DOHH2 (cell line): Measurements from ENCODE around the gene SPATA6.
"Not testable (repeated sequence)": the region's sequence is repeated elsewhere in the genome, so short reads cannot be mapped to it uniquely, and the experiment has no call there.

Experiments used
- H3F3A ChIP-seq: fragments of 200-600 bp; sonication (generic), shearing (Covaris generic); 2 replicates; pipeline ENCODE4 v1.6.0; 2016; ENCODE audit warnings: antibody characterized with exemption, mild to moderate bottlenecking; ENCODE audit not compliant: control insufficient read depth, insufficient read depth
- H3K27ac ChIP-seq: fragments of 200-600 bp; sonication (generic); 2 replicates; pipeline ENCODE4 v1.5.1; 2014; ENCODE audit warnings: low read depth, mild to moderate bottlenecking, low read length, moderate library complexity
- H3K27me3 ChIP-seq: fragments of 200-600 bp; sonication (generic); 2 replicates; pipeline ENCODE4 v1.6.1; 2014; ENCODE audit warnings: mild to moderate bottlenecking, low read length, mixed read lengths; ENCODE audit not compliant: control insufficient read depth
- H3K36me3 ChIP-seq: fragments of 200-600 bp; sonication (generic); 2 replicates; pipeline ENCODE4 v1.6.1; 2014; ENCODE audit warnings: mild to moderate bottlenecking, low read length, moderate library complexity, mixed read lengths; ENCODE audit not compliant: control insufficient read depth
- H3K4me1 ChIP-seq: fragments of 200-600 bp; sonication (generic); 2 replicates; pipeline ENCODE4 v1.6.1; 2014; ENCODE audit warnings: mild to moderate bottlenecking, low read length, mixed read lengths; ENCODE audit not compliant: control insufficient read depth
- H3K4me2 ChIP-seq: fragments of 200-600 bp; sonication (generic); 2 replicates; pipeline ENCODE4 v1.6.0; 2014; ENCODE audit warnings: mild to moderate bottlenecking, low read length, moderate library complexity
- H3K4me3 ChIP-seq: fragments of 200-600 bp; sonication (generic); 2 replicates; pipeline ENCODE4 v1.5.1; 2014; ENCODE audit warnings: mild to moderate bottlenecking, low read length, mixed read lengths
- H3K79me2 ChIP-seq: fragments of 200-600 bp; sonication (generic); 2 replicates; pipeline ENCODE4 v1.6.1; 2014; ENCODE audit warnings: mild to moderate bottlenecking, low read length, mixed read lengths; ENCODE audit not compliant: control insufficient read depth
- H3K9me2 ChIP-seq: fragments of 200-600 bp; sonication (generic); replicated peaks from 2 replicates; pipeline ENCODE4 v1.6.1; 2014; ENCODE audit warnings: mild to moderate bottlenecking, low read length, mixed read lengths; ENCODE audit not compliant: control insufficient read depth
- H3K9me3 ChIP-seq: fragments of 200-600 bp; sonication (generic); 2 replicates; pipeline ENCODE4 v1.6.1; 2014; ENCODE audit warnings: antibody characterized with exemption, low read length, mixed read lengths; ENCODE audit not compliant: control insufficient read depth, insufficient read depth
- H4K20me1 ChIP-seq: fragments of 200-600 bp; sonication (generic); 2 replicates; pipeline ENCODE4 v1.6.0; 2014; ENCODE audit warnings: low read depth, mild to moderate bottlenecking, antibody characterized with exemption, low read length, moderate library complexity; ENCODE audit not compliant: control insufficient read depth, insufficient read depth
- CTCF ChIP-seq: fragments of 200-600 bp; sonication (generic); IDR thresholded peaks from one replicate; pipeline ENCODE4 v1.5.1; 2014; ENCODE audit warnings: antibody characterized with exemption, mild to moderate bottlenecking, low read depth, low read length; ENCODE audit not compliant: poor library complexity, severe bottlenecking
- EZH2phosphoT487 ChIP-seq: fragments of 200-600 bp; sonication (generic); IDR thresholded peaks from 2 replicates; pipeline ENCODE4 v1.6.1; 2017; ENCODE audit warnings: borderline replicate concordance, mild to moderate bottlenecking, antibody characterized with exemption, low read length, moderate library complexity, mixed read lengths

Gene SPATA6

GRCh38 chr1:48450505-48450904 lies 21.5 kb downstream of the SPATA6 start:
- TF ChIP-seq EZH2phosphoT487: no peak
- peak; percentile 17 for TF ChIP-seq CTCF
- H3K9me2 ChIP-seq: no peaks in the 10 kb centered on the region
- H3K79me2 ChIP-seq: no peaks in the 10 kb centered on the region
- H3K27me3 ChIP-seq: no peaks in the 10 kb centered on the region
- H4K20me1 ChIP-seq: no peaks in the 10 kb centered on the region
- H3K4me3 ChIP-seq: no peak overlapping the region
- no peaks in the 10 kb centered on the region for H3K9me3 ChIP-seq
- no peaks in the 10 kb centered on the region for H3F3A ChIP-seq
- H3K4me1 ChIP-seq: no peaks in the 10 kb centered on the region
- H3K27ac ChIP-seq: no peak overlapping the region
- no peaks in the 10 kb centered on the region for H3K36me3 ChIP-seq
- no peak overlapping the region for H3K4me2 ChIP-seq

- H3K4me2 ChIP-seq: no peak overlapping the region
Observed at GRCh38 chr1:48448932-48449331, 23.1 kb downstream of the SPATA6 start.

GRCh38 chr1:48444186-48444585 lies 27.8 kb downstream of the SPATA6 start:
- H3K79me2 ChIP-seq, H3K9me2 ChIP-seq, H3K4me2 ChIP-seq, H3K9me3 ChIP-seq, H3F3A ChIP-seq, H4K20me1 ChIP-seq, H3K36me3 ChIP-seq, H3K27ac ChIP-seq, H3K4me3 ChIP-seq, H3K4me1 ChIP-seq, H3K27me3 ChIP-seq: not testable (repeated sequence)

More at GRCh38 chr1:48448932-48449331, 23.1 kb downstream of the SPATA6 start:
- Histone ChIP-seq H3K4me1 (no peaks in the 10 kb centered on the region), H3K27ac (no peak overlapping the region), H3F3A (no peaks in the 10 kb centered on the region), H3K79me2 (no peaks in the 10 kb centered on the region), H3K27me3 (no peaks in the 10 kb centered on the region), H3K9me2 (no peaks in the 10 kb centered on the region), H3K9me3 (peaks cover 3% of the 10 kb centered on the region; the same call in 1 of the 2 replicates), H3K4me3 (no peak overlapping the region), H3K36me3 (no peaks in the 10 kb centered on the region), H4K20me1 (no peaks in the 10 kb centered on the region)
- no peak for TF ChIP-seq EZH2phosphoT487
- no peak for TF ChIP-seq CTCF

- Histone ChIP-seq H3F3A (no peaks in the 10 kb centered on the region), H3K4me1 (no peaks in the 10 kb centered on the region), H3K27ac (no peak overlapping the region), H3K36me3 (no peaks in the 10 kb centered on the region), H4K20me1 (no peaks in the 10 kb centered on the region), H3K9me2 (no peaks in the 10 kb centered on the region), H3K4me3 (no peak overlapping the region), H3K9me3 (peaks cover 5% of the 10 kb centered on the region; the same call in 1 of the 2 replicates), H3K27me3 (no peaks in the 10 kb centered on the region), H3K4me2 (no peak overlapping the region), H3K79me2 (no peaks in the 10 kb centered on the region)
- no peak for TF ChIP-seq CTCF
- TF ChIP-seq EZH2phosphoT487: no peak
Observed at GRCh38 chr1:48442864-48443619, 29.0 kb downstream of the SPATA6 start.

- not testable (repeated sequence) for H3K79me2 ChIP-seq, H3K9me3 ChIP-seq, H3K27ac ChIP-seq, H3F3A ChIP-seq, H4K20me1 ChIP-seq, H3K4me1 ChIP-seq, H3K4me2 ChIP-seq, H3K27me3 ChIP-seq, H3K9me2 ChIP-seq, H3K36me3 ChIP-seq, H3K4me3 ChIP-seq
Observed at GRCh38 chr1:48440786-48441185, 31.2 kb downstream of the SPATA6 start.
